Stimulated activated naive CD8-positive, alpha-beta T cell treated with anti-CD3 and anti-CD28 coated beads, Interleukin-15, amount 100 ng/mL, for 72 hours (primary cell): Measurements from ENCODE around the gene NCAPD2.
"Not testable (repeated sequence)": the region's sequence is repeated elsewhere in the genome, so short reads cannot be mapped to it uniquely, and the experiment has no call there.

Experiments
- ATAC-seq: fragments of 150-1000 bp; cut with Tn5 transposase; 2 replicates; pipeline ENCODE4 v1.10.0; 2021; ENCODE audit warnings: mild to moderate bottlenecking, moderate library complexity
- DNase-seq, 2 donors: peaks; one replicate each; pipeline ENCODE4 v3.0.0; 2021 to 2022
- H3K27ac Mint-ChIP-seq, 2 donors: one replicate each; pipeline ENCODE4 v1.8.0; 2022; ENCODE audit warnings: mild to moderate bottlenecking in 2 of 2, mixed read lengths in 2 of 2, moderate library complexity in 2 of 2
- H3K27me3 Mint-ChIP-seq: one replicate; pipeline ENCODE4 v1.8.0; 2022; ENCODE audit warnings: mixed read lengths
- H3K4me1 Mint-ChIP-seq: one replicate; pipeline ENCODE4 v1.8.0; 2022; ENCODE audit warnings: mild to moderate bottlenecking, mixed read lengths
- H3K4me3 Mint-ChIP-seq, 2 donors: one replicate each; pipeline ENCODE4 v1.8.0; 2022; ENCODE audit warnings: mild to moderate bottlenecking in 2 of 2, mixed read lengths in 2 of 2, moderate library complexity in 1 of 2
- H3K9me3 Mint-ChIP-seq, 2 donors: one replicate each; pipeline ENCODE4 v1.8.0; 2022; ENCODE audit warnings: mixed read lengths in 2 of 2

Gene NCAPD2

GRCh38 chr12:6460751-6461371 is 33.0 kb upstream of the NCAPD2 start:
- no peaks in the 10 kb centered on the region for H3K9me3 Mint-ChIP-seq
- H3K27me3 Mint-ChIP-seq = no peaks in the 10 kb centered on the region
- peak overlapping the region; percentile 90 to 97 for H3K27ac Mint-ChIP-seq
- H3K4me3 Mint-ChIP-seq = peak overlapping the region; percentile 83 to 85
- ATAC-seq = peak; percentile 15
- peaks cover 94% of the 10 kb centered on the region for H3K4me1 Mint-ChIP-seq
- peak in 1 of 2 donors; percentile 38 for DNase-seq

- H3K9me3 Mint-ChIP-seq = no peaks in the 10 kb centered on the region
- H3K27ac Mint-ChIP-seq = peak overlapping the region; percentile 90 to 97
- peak; percentile 81 to 91 for DNase-seq
- H3K4me3 Mint-ChIP-seq = peak overlapping the region; percentile 83 to 85
- peak; percentile 95 for ATAC-seq
- no peaks in the 10 kb centered on the region for H3K27me3 Mint-ChIP-seq
- peaks cover 94% of the 10 kb centered on the region for H3K4me1 Mint-ChIP-seq
These were observed 32.3 kb upstream of the NCAPD2 start for GRCh38 chr12:6461401-6462233.

- Mint-ChIP-seq H3K4me3 (peak overlapping the region; percentile 83 to 85), H3K9me3 (peaks cover 0 to 4% of the 10 kb centered on the region in 2 donors), H3K27me3 (no peaks in the 10 kb centered on the region), H3K27ac (peak overlapping the region; percentile 90 to 97), H3K4me1 (peaks cover 94% of the 10 kb centered on the region)
- DNase-seq = no peak
- peak; percentile 67 for ATAC-seq
These were observed 31.5 kb upstream of the NCAPD2 start for GRCh38 chr12:6462234-6462995.

- peaks cover 94% of the 10 kb centered on the region for H3K4me1 Mint-ChIP-seq
- peak overlapping the region; percentile 83 to 85 for H3K4me3 Mint-ChIP-seq
- no peaks in the 10 kb centered on the region for H3K27me3 Mint-ChIP-seq
- H3K9me3 Mint-ChIP-seq = peaks cover 0 to 4% of the 10 kb centered on the region in 2 donors
- ATAC-seq (no peak), DNase-seq (no peak)
- H3K27ac Mint-ChIP-seq = peak overlapping the region; percentile 60 to 97
These were observed 30.7 kb upstream of the NCAPD2 start for GRCh38 chr12:6463216-6463615.

GRCh38 chr12:6463858-6464257 is 30.0 kb upstream of the NCAPD2 start:
- no peaks in the 10 kb centered on the region for H3K27me3 Mint-ChIP-seq
- no peak for DNase-seq

GRCh38 chr12:6464531-6464930 is 29.4 kb upstream of the NCAPD2 start:
- Mint-ChIP-seq H3K27me3 (no peaks in the 10 kb centered on the region), H3K4me1 (peaks cover 95% of the 10 kb centered on the region), H3K9me3 (peaks cover 0 to 4% of the 10 kb centered on the region in 2 donors), H3K4me3 (peak overlapping the region; percentile 83 to 85), H3K27ac (peak overlapping the region; percentile 83 to 88)
- DNase-seq (no peak), ATAC-seq (no peak)

More at GRCh38 chr12:6463858-6464257, 30.0 kb upstream of the NCAPD2 start:
- Mint-ChIP-seq H3K9me3 (peaks cover 0 to 4% of the 10 kb centered on the region in 2 donors), H3K4me3 (peak overlapping the region; percentile 83 to 85), H3K27ac (peak overlapping the region; percentile 83 to 97), H3K4me1 (peaks cover 94% of the 10 kb centered on the region)
- ATAC-seq = no peak

GRCh38 chr12:6465467-6466183 is 28.3 kb upstream of the NCAPD2 start:
- no peak for ATAC-seq
- peaks cover 88% of the 10 kb centered on the region for H3K4me1 Mint-ChIP-seq
- H3K27ac Mint-ChIP-seq = peak overlapping the region; percentile 42 to 79
- H3K9me3 Mint-ChIP-seq = peaks cover 0 to 4% of the 10 kb centered on the region in 2 donors
- H3K27me3 Mint-ChIP-seq = no peaks in the 10 kb centered on the region
- DNase-seq = no peak
- peak overlapping the region; percentile 51 to 60 for H3K4me3 Mint-ChIP-seq

- Mint-ChIP-seq H3K4me3 (peak overlapping the region; percentile 51 to 60), H3K4me1 (peaks cover 88% of the 10 kb centered on the region), H3K9me3 (peaks cover 0 to 4% of the 10 kb centered on the region in 2 donors), H3K27ac (peak overlapping the region in 1 of 2 donors; percentile 94), H3K27me3 (no peaks in the 10 kb centered on the region)
- ATAC-seq (no peak), DNase-seq (no peak)
These were observed 27.7 kb upstream of the NCAPD2 start for GRCh38 chr12:6466184-6466573.

- ATAC-seq, DNase-seq, H3K27me3 Mint-ChIP-seq, H3K9me3 Mint-ChIP-seq: not testable (repeated sequence)
- Mint-ChIP-seq H3K4me3 (peak overlapping the region; percentile 78 to 88), H3K27ac (peak overlapping the region; percentile 14 to 27), H3K4me1 (peaks cover 87% of the 10 kb centered on the region)
These were observed 27.2 kb upstream of the NCAPD2 start for GRCh38 chr12:6466751-6467150.

- H3K9me3 Mint-ChIP-seq, DNase-seq, H3K27me3 Mint-ChIP-seq, ATAC-seq: not testable (repeated sequence)
- peak overlapping the region; percentile 78 to 88 for H3K4me3 Mint-ChIP-seq
- H3K4me1 Mint-ChIP-seq = peaks cover 83% of the 10 kb centered on the region
- H3K27ac Mint-ChIP-seq = peak overlapping the region in 1 of 2 donors; percentile 82
These were observed 26.2 kb upstream of the NCAPD2 start for GRCh38 chr12:6467571-6468282.

- Mint-ChIP-seq H3K27ac (peak overlapping the region in 1 of 2 donors; percentile 10), H3K4me3 (peak overlapping the region; percentile 78 to 88), H3K27me3 (no peaks in the 10 kb centered on the region), H3K9me3 (peaks cover 0 to 4% of the 10 kb centered on the region in 2 donors), H3K4me1 (peaks cover 78% of the 10 kb centered on the region)
- ATAC-seq (no peak), DNase-seq (no peak)
These were observed 25.7 kb upstream of the NCAPD2 start for GRCh38 chr12:6468283-6468575.

- H3K27me3 Mint-ChIP-seq = no peaks in the 10 kb centered on the region
- no peak for DNase-seq
- ATAC-seq = no peak
- H3K4me3 Mint-ChIP-seq = peak overlapping the region; percentile 78 to 88
- H3K27ac Mint-ChIP-seq = peak overlapping the region; percentile 76 to 79
- H3K4me1 Mint-ChIP-seq = peaks cover 70% of the 10 kb centered on the region
- peaks cover 0 to 4% of the 10 kb centered on the region in 2 donors for H3K9me3 Mint-ChIP-seq
These were observed 24.8 kb upstream of the NCAPD2 start for GRCh38 chr12:6469092-6469491.

GRCh38 chr12:6469609-6470374 is 24.1 kb upstream of the NCAPD2 start:
- Mint-ChIP-seq H3K27ac (peak overlapping the region; percentile 76 to 91), H3K9me3 (peaks cover 0 to 4% of the 10 kb centered on the region in 2 donors), H3K27me3 (no peaks in the 10 kb centered on the region), H3K4me3 (peak overlapping the region; percentile 78 to 88), H3K4me1 (peaks cover 63% of the 10 kb centered on the region)
- ATAC-seq (no peak), DNase-seq (no peak)
